Neural progenitor cell (in vitro differentiated cells): ENCODE data around the gene FARP1.

ENCODE experiments used
- EZH2 ChIP-seq: fragments of 200-600 bp; sonication (generic); IDR thresholded peaks from 2 replicates; pipeline ENCODE4 v1.6.1; 2017; ENCODE audit warnings: antibody characterized with exemption, mild to moderate bottlenecking, moderate library complexity
- EZH2phosphoT487 ChIP-seq: fragments of 200-600 bp; sonication (generic); IDR thresholded peaks from 2 replicates; pipeline ENCODE4 v1.6.1; 2017; ENCODE audit warnings: antibody characterized with exemption
- TF ChIP-seq, protein P1 (sequence below): fragments of 200-600 bp; sonication (generic); IDR thresholded peaks from 2 replicates; pipeline ENCODE4 v1.5.1; 2017; ENCODE audit warnings: antibody characterized with exemption, mild to moderate bottlenecking

DNA sequence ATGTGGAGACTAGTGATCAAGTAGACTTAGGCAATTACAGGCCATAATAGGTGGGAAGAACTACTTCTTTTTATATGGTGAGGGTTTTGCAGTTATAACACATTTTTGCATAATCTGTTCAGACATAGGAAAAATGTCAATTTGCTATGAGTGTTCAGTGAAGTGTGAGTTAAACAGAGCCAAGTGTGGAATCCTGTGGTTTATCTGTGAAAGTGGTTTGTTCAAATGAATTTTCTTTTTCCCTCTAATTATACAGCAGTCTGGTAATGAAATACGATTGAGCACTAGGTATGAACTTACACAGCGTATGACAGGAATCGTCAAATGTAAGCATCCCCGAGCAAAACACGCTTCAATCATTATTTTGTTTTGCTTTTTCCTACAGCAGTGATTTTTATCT lies 255.7 kb downstream of the FARP1 start:
- TF ChIP-seq, protein P1, sequence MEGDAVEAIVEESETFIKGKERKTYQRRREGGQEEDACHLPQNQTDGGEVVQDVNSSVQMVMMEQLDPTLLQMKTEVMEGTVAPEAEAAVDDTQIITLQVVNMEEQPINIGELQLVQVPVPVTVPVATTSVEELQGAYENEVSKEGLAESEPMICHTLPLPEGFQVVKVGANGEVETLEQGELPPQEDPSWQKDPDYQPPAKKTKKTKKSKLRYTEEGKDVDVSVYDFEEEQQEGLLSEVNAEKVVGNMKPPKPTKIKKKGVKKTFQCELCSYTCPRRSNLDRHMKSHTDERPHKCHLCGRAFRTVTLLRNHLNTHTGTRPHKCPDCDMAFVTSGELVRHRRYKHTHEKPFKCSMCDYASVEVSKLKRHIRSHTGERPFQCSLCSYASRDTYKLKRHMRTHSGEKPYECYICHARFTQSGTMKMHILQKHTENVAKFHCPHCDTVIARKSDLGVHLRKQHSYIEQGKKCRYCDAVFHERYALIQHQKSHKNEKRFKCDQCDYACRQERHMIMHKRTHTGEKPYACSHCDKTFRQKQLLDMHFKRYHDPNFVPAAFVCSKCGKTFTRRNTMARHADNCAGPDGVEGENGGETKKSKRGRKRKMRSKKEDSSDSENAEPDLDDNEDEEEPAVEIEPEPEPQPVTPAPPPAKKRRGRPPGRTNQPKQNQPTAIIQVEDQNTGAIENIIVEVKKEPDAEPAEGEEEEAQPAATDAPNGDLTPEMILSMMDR: no peak
- TF ChIP-seq EZH2phosphoT487: no peak
- TF ChIP-seq EZH2: no peak
